HG02884 (cell line): ENCODE measurements around the gene FAM72D.
"Not testable (repeated sequence)": the region's sequence is repeated elsewhere in the genome, so short reads cannot be mapped to it uniquely, and the experiment has no call there.

Source experiments
- ATAC-seq: cut with Tn5 transposase; IDR thresholded peaks from one replicate; pipeline ENCODE4 v1.9.1; 2021; ENCODE audit warnings: mild to moderate bottlenecking, moderate library complexity; ENCODE audit not compliant: unreplicated experiment

FAM72D gene

DNA sequence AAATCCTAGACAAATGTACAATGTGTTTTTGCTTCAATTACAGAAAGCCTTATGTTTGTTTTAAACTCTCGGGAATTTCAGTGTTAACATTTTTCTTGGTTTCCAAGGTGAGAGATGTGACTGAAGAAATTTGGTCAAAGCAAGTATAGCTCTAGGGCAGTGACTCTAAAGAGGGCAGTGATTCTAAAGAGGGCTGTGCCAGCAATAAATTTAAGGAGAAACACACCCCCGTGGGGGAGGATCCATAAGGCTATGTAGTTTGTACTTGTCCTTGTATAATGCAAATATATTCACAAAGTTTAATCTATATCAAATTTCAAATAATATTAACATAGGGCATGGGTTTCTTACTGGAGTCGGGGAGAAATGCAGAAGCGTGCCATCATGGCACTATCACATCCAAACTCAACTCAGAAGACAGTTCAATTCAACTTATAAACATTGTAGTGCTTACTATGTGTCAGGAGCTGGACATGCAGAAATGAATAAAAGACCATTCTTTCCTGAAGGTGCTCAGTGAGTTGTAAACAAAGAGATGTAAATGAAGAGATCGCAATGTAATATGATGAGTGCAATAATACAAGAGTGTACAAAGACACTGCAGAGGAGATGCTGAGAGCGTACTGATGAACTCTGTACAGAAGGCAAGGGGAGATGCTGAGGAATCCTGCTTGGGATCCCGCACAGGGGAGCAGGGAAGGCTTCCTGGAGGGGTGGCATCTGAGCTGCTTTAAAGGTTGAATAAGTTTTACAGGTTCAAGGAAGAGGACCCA, 13.1 kb upstream of the FAM72D start:
- ATAC-seq, result not testable (repeated sequence)

DNA sequence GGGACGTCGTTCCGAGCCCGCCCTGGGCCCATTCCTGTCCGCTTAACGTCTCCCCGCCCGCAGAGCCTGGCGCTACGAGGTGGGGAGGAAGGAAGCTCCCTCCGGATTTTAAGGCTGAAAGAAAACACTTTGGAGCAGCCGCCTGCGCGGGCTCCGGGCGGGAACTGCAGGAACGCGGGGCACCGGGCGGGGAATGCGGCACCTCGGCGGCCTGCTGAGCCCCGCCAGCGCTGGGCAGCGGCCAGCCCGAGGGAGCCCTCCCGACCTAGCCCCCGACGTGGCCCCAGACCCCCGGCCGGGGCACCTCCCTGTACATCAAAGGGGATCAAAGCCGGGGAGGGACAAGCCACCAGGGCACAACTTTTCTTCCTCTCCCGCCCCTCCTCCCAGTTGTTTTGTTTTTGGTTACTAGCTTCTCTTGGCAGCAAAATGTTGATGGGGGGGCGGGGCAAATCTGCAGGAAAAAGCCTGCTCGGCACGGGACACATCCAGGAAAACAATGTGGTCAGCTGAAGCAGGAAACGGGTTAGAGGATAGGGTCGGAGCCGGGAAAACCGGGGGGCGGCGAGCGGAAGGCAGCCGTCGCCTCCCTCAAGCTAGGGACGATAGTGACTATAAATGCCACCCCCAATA, 2.1 kb upstream of the FAM72D start:
- ATAC-seq, result not testable (repeated sequence)

DNA sequence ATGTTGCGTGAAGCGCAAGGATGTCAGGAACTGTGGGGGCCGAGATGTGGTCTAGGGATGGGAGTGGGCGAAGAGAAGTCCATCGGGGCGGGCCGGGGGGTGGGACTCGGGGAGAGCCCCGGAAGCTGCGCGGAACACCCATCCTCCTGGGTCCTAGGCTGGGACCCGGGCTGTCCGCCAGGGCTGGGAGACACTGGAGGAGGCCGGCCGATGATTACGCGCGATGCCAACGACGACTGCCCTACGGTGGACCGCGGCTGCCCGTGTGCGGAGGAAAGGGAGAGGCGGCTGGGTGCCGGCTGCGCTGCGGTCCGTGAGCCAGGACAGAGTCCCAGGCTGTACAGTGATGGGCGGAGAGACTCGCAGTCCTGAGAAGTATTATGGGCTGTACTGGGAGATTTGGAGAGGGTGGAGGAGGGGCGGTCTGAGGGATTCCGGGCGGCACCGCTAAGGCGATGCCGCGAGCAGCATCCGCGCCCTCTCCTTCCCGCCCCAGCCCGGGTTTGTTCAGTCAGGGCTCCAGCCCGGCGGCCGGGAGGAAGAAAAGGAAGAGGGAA, 1.0 kb upstream of the FAM72D start:
- ATAC-seq, result not testable (repeated sequence)

DNA sequence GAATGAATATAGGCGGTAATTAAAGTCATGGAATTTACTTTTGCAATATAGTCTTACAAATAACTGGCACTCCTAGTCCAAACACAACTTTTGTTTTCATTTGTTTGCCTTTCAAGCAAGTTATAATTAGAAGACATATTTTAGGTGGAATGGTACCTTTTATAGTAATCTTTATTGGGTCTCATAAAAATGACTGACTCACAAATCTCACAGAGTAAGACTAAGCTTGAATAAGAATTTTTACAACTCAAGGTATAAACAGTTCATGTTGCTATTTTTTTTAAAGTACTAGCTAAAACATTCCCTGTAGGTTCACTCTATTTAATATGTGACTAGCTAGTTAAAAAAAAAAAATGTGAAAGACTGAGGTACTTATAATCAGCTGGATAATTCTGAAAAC, 6.0 kb downstream of the FAM72D start:
- not testable (repeated sequence) for ATAC-seq

DNA sequence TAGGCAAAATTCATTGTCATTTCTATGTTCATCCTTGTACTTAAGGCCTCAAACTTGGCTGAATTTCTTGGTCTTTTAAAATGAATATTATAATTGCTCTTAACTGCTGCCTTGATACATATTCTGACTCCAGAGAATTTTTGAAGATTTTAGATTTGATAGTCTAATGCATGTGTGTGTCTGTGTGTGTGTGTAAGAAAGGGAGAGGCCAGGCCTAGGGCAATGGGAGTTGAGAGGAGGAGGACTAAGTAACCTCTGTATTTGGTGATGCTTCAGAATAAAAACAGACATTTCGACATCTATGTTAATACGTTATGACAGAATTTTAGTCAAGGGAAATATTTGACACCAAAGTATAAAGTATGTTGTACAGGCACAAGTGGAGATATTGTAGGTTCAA, 7.5 kb downstream of the FAM72D start:
- not testable (repeated sequence) for ATAC-seq

DNA sequence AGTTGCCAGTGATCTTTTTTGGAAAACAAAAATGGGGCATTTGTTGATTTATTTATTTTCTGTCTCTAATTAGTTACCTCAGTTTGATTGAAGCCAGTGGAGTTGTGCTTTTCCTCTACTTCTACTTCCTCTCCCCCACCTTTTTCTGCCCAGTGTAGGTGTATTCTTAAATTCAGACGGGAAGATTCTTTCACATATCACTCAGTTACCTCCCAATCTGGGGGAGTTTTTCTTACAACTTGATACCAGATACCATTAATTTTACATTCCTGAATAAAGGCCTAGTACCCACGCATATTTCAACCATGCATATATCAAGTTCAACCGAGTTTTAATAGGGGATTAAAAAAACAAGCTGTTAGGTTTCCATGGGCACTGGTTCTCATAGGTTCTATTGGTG, 15.9 kb downstream of the FAM72D start:
- not testable (repeated sequence) for ATAC-seq

DNA sequence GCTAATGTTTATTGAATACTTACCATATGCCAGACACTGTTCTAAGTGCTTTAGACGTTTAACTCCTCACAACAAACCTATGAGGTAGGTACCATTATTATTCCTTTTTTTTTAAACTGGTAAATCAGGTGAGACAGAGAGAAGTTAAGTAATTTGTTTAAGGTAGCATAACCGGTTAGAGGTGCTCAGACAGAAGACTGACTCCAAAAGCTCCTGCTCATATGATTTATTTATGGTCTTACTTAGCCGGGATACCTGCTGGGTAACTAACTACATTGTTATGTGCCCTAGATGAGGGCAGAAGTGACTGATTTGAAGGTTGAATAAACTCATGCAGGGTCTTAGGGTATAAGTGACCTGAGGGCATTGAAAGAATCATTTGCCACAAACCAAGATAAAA, 16.9 kb downstream of the FAM72D start:
- not testable (repeated sequence) for ATAC-seq

DNA sequence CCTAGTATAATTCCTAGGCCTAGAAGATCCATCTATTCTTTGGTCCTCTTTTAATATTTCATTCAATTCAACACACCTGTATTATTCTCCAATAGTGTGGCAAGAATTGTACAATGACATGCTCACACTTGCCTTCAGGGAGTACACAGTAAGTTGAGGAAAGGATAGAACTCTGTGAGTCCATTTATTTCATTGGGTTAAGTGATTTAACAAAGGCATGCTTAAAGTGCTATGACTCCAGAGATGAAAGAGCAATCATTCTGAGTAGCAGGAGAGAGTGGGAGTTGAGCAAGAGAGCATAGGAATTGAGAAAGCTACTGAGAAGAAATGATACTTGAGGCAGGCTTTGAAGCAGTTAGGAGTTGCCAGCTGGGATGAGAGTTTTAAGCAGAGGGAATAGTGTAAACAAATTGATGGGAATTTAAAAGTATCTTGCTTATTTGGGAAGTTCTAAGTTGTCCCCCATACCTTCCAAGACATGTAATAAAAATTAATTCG, 18.8 kb downstream of the FAM72D start:
- not testable (repeated sequence) for ATAC-seq

DNA sequence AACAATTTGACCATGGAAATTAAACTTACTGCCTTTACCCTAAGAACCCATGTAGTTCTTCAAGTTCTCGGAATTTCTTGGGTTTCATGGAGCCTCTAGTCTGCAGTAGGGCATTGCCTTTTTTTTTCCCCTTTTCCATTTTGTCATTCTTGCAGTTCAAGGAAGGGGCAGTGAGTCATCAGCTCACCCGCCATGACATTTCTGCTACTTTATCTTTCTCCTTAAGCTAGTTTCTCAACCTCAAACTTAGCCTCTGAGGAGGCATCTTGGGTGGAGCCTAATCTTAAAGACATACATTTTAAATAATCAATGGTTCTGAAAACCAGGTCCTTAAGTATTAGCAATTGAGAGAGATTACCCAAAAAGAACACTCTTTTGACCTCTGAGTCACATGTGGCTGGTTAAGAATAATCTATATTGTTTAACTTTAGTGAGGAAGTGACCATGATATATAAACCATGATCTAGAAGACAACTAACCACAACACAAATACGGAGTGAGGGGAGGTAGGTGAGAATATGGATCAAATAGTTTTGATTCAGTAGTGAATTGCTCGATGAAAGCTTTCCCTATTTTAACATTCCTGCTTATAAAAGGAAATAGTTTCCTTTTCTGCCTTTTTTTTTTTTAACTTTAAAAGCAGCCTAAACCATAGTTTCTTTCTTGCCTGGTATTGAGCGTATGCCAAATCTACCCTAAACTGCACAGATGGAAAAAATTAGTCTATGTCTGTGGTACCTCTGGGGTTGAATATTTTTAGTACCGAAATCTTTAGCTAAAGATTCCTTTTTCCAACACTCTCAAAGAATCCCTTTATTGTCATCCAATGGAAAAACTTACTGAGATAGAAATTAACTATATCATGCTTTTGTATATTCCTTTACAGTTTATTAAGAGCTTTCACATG, 20.1 kb downstream of the FAM72D start:
- not testable (repeated sequence) for ATAC-seq

DNA sequence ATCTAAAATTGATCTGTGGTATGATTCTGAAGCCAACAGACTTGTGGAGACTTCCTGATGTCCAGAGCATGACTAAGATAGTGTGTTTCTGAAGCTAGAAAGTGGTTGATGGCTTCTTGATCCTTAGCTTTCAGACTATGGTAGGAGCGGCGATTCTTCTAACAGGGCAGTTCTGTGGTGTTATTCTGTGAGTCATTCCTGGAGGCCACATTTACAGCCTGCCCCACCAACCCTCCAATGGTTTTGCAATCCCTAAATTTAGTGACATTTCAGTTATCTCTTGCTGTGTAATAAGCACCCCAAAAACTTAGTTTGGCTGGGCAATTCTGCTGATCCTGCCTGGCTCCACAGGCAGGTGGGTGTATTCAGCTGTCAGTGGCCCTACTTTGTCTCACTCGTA, 24.1 kb downstream of the FAM72D start:
- not testable (repeated sequence) for ATAC-seq

DNA sequence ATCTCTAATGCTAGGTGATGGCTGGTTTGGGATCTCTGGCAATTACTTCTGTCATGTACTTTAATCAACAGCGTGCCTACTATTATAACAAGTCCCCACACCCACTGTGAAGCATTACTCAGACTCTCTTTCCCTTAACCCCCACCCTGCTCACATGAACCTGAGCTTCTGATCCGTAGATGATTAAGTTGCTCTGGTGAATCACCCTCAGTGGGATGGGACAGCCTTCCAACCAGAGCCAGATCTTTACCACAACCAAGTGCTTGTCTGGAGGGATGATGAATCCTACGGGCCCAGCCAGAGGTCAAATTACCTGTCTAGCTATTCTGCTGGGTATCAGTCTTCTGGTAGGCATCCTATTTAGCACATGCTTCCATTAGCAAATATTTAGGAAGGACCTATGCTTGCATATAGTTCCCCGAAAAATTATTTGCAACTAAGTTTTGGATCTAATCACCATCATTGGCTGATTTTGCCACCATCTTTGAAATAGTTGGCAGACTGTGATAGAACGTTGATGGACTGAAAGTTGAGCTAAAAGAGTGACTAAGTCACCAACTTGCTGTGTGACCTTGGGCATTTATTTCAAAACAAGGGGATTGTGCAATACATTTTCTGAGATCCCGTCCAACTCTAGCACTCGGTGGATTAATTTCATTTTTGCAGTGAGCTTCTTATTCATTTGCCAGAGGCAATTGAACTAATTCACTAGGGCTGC, 26.7 kb downstream of the FAM72D start:
- not testable (repeated sequence) for ATAC-seq

DNA sequence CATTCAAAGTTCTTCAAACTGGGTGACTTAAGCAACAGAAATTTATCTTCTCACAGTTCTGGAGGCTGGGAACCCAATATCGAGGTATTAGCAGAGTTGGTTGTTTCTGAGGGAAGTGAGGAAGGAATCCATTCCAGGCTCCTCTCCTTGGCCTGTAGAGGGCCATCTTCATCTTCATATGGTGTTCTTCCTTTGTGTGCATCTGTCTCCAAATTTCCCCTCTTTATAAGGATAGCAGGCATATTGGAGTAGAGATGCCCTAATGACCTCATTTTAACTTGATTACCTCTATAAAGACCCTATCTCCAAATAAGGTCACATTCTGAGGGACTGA, 27.3 kb downstream of the FAM72D start:
- not testable (repeated sequence) for ATAC-seq

DNA sequence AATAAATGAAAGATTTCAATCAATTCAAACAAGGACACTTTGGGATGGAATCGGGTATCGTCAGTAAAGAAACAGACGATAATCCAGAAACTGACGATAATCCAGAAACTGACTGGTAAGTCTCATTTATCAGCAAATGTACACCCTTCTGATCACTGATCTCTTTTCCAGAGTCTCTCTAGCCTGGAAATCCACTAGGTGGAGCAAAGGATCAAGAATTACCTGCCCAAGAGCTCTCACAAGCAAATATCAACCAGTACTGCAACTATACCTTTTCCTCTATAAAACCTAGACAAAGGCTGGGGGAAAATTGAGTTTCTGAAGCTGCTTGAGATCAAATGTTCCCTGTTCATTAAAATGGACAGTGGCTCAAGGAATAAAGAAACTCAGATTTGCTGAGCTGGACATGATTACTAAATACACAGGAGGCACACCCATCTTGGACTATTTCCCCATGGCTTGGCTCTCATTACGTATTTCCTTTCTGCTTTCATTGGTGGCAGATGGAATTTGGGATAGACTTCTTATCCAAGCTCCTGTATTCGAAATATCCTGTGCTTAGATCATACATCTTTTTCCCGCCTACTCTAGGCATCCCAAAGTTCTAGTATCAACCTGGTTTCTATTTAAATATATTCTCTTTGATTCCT, 28.3 kb downstream of the FAM72D start:
- ATAC-seq, result not testable (repeated sequence)

DNA sequence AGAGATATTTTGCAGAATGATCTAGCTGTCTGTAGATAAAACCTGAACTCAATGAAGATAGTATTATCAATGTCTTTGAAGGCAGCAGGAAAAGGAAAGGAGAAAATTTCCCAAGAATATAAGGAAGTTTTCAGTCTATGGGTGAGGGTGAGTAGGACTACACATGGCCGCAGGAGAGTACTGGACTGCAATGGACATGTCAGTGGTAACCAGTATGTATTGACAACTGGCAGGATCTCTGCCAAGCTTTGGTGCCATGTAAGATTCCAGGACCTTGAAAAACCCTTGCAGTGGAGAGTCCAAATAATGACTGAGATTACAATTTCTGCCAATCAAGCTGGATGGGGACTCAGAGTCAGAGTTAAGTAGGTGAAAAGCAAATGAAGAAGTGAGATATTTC, 29.3 kb downstream of the FAM72D start:
- ATAC-seq, result not testable (repeated sequence)

DNA sequence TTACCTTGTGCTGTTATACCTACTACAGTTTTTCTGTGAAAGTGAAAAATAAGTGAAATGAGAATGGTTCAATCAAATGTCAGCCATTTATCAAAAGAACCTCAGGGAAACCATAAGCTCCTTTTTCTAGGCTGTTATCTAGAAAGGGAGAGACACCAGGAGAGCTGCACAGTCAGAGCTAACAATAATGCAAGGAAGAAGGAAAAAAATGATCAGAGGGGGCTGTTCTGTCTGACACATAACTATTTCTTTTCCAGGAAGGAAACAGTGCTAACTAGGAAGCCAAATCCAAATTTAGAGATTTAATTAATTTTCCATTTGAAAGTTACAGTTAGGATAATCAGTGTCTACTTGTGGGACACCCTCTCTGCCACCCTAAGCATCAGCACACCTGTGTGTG, 31.4 kb downstream of the FAM72D start:
- not testable (repeated sequence) for ATAC-seq

DNA sequence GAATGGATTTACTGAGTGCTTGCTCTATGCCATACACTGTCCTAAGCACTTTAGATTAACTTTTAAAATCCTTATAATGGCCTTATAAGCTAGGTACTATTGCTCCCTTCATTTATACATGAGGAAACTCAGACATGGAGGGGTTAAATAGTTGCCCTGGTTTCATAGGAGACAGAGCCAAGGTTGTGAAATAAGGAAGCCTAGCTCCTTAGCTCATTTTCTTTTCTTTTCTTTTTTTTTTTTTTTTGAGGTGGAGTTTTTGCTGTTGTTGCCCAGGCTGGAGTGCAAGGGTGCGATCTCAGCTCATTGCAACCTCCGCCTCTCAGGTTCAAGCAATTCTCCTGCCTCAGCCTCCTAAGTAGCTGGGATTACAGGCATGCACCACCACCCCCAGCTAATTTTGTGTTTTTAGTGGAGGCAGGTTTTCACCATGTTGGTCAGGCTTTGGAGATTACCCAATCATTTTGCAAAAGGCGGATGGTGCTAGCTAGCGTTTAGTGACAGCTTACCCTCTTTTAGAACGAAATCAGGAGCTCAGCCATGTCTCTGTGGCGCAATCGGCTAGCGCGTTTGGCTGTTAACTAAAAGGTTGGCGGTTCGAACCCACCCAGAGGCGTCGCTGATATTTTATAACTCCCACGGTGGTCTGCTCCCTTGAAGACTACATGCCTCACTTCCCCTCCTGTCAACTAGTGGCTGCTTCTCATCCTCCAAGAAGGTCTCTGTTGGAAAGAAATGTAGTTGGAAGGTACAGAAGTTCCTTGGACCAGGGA, 33.1 kb downstream of the FAM72D start:
- ATAC-seq, result not testable (repeated sequence)

DNA sequence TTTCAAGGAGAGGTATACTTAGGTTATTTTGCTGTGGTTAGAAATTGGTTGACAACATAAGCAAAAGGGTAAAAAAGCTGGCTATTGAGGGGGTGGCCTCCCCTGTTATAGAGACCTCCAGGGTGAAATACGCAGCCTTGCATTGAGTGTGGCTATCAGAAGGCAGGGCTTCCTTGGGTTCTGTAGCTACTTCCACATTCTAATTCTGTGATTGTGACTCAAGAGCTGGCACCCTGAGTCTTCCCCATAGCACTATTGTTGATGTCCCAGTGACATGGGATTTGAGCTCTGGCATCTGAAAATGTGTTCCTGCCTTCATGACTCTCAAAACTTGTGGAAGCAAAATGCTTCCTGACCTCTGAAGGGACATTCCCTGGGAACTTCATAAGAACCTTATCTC, 38.7 kb downstream of the FAM72D start:
- not testable (repeated sequence) for ATAC-seq

DNA sequence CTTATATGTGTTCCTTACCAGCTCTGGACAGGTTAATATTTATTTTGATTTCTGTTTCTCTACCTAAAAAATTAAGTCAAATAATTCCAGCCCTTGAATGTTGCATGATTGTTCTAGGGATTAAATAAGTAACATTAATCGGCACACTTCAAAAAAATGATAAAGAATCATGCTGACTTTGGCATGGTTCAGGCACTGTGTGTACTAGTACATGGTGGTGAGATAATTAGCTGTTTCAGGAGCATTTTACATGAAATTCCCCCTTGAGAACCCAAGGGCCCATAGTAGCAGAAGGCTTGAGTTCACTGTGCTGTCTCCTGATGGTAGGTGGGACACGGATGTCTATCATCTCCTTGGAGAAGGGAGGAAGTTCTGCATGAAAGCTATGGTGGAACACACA, 44.8 kb downstream of the FAM72D start:
- ATAC-seq, result not testable (repeated sequence)
